Stimulated activated CD8-positive, alpha-beta memory T cell treated with anti-CD3 and anti-CD28 coated beads, Interleukin-7, amount 100 ng/mL, for 24 hours (primary cell): ENCODE results near the gene MMP24OS.

Experiments
- DNase-seq: peaks from one replicate; pipeline ENCODE4 v3.0.0-alpha.2; 2020; ENCODE audit warnings: low read depth

Gene MMP24OS

GRCh38 chr20:35306931-35307517, 29.1 kb upstream of the MMP24OS start:
- no peak for DNase-seq

- peak; percentile 50 for DNase-seq
Measured at GRCh38 chr20:35305682-35306556, 28.0 kb upstream of the MMP24OS start.

- DNase-seq: no peak
Measured at GRCh38 chr20:35304956-35305355, 27.0 kb upstream of the MMP24OS start.

GRCh38 chr20:35303735-35304491, 26.0 kb upstream of the MMP24OS start:
- DNase-seq: peak; percentile 68

DNA sequence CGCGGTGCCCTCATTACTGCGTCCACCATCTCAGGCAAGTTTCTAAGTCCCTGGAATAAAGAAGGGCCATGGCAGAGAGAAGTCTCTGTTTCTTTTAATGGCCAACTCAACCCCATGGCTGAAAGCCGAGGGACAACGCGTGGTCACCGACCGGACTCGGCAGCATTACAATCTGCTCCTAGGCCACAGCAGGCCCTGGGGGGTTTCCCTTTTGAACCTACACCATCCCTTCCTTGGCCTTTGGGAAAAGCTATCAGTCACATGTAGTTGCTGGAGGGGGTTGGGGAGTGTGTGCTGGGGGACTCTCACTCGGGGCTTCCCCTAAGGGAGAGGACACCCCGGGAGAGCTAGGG, 25.4 kb upstream of the MMP24OS start:
- DNase-seq: no peak

DNA sequence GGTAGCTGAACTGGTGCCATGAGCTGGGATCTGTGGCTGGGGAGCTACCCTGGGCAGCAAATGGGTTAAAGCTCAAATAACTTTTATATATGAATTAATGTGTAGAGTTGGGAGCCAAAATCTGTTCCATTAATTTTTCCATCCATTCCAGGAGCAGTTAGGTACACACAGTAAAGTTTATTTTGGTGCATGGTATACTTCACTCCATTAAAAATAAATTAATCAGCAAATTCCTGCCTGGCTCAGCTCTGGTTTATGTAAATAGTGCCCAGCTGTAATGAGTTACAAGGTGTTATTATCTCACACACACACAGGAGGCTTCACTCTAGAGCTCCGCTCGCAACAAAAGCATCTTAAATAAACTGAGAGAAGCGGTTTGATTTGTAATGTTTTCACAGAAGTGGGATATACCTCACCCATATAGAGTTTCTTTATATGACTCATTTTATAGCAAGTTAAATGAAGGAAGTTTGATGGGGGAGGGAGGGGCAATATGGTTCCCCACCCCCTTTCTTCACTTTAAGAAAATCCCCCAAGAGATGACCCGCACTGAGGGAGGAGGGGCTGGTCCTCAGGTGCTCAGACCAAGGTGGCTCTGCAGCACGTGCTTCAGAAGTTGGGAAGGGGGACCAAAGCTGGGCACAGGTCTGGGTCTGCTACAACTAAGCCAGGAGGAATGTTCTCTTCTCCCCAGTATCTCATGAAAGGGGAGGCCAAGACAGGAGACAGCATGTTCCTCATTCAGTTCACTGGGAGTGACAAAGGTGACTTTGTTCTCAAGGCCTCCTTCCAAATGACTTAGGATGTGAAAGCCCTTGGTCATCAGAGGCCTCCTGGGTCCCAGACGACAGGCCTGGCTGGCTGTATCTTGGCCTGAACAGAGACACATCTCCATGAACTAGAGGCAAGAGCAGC, 24.8 kb upstream of the MMP24OS start:
- DNase-seq: no peak

GRCh38 chr20:35301426-35301825, 23.5 kb upstream of the MMP24OS start:
- no peak for DNase-seq

DNA sequence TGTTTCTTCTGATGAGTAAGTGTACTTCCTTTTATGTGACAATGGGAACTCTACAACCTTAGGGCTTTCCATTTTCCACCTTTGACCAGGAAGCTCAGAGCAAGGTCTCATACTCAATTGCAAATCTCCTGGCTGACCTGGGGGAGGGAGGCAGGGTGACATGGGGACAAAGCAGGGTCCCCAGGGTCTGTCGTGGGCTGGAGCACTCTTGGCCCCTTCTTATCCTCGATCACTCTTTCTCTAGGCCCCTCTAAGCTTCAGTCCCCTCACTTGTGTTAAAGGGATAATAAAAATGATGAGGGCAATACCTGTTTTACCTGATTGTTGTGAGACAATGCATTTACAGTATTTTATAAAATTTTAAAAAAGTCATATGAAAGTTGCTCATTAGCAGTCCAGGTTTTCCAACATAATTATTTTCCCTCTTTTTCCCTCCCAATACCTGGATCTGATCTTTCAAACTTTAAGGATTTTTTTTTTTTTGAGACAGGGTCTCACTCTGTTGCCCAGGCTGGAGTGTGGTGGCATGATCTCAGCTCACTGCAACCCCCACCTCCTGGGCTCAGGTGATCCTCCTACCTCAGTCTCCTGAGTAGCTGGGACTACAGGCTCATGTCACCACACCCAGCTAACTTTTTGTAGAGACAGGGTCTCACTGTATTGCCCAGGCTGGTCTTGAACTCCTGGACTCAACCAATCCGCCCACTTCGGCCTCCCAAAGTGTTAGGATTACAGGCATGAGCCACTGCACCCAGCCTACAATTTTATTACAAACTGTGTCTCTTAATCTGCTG, 22.7 kb upstream of the MMP24OS start:
- no peak for DNase-seq

DNA sequence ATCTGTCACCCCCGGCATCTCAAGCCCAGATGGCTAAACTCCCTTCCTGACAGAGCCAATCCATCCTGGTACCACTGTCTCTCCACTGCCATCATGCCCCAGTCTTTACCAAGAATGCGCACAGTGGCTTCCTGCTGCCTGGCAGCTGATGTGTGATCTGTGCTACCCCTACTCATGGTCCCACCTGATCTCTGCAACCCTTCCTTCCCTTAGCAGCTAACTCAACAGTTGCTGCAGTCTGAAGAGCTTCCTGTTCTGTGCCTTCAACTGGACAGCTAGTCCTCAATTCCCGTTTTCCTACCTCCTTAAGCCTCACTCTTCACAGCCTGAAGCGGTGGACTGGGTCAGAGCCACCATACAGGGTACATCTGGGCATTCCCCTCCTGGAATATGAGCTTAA, 21.9 kb upstream of the MMP24OS start:
- DNase-seq: no peak

DNA sequence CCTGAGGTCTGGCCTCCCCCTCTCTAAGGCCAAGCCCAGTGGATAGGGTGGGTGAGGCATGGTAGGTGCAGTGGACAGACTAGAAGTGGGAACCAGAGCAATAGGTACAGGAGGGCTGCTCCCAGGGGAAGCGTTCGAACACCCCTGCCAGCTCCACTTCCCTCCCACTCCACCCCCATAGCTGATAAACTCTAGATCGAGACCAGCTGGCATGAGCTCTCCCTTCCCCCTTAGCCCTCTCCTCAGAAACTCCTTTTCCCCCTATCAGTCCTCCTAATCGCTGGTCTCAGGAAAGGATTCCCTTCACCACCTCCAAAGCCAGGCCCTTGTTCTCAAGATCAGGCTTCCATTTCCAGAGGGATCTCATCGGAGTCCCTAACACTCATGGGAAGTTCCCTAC, 20.3 kb upstream of the MMP24OS start:
- no peak for DNase-seq

- no peak for DNase-seq
Measured at GRCh38 chr20:35297740-35298139, 19.8 kb upstream of the MMP24OS start.

GRCh38 chr20:35297155-35297554, 19.2 kb upstream of the MMP24OS start:
- no peak for DNase-seq

DNA sequence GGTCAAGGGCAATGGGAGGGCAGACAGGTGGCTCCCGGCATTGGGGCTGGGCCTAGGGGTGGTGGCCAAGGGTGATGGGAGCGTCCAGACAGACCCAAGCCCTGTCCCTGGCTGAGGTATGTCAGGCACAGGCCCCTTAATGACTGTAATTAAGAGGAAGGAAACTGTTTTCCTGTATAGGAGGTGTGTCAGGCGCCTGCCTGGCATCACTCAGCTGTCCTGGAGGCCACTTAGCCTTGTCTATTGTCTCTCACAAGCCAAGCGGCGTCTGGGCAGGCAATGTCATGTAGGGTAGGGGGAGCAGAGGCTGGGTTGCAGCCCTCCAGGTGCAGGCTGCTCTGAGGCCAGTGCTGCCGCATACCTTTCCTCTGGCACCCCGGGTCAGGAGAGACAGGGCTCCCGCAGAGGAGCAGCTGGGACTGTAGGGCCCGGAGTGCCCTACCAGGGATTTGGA, 18.2 kb upstream of the MMP24OS start:
- DNase-seq: no peak

- DNase-seq: no peak
Measured at GRCh38 chr20:35295674-35296073, 17.8 kb upstream of the MMP24OS start.

GRCh38 chr20:35295058-35295457, 17.1 kb upstream of the MMP24OS start:
- DNase-seq: no peak

GRCh38 chr20:35294293-35294685, 16.4 kb upstream of the MMP24OS start:
- no peak for DNase-seq

DNA sequence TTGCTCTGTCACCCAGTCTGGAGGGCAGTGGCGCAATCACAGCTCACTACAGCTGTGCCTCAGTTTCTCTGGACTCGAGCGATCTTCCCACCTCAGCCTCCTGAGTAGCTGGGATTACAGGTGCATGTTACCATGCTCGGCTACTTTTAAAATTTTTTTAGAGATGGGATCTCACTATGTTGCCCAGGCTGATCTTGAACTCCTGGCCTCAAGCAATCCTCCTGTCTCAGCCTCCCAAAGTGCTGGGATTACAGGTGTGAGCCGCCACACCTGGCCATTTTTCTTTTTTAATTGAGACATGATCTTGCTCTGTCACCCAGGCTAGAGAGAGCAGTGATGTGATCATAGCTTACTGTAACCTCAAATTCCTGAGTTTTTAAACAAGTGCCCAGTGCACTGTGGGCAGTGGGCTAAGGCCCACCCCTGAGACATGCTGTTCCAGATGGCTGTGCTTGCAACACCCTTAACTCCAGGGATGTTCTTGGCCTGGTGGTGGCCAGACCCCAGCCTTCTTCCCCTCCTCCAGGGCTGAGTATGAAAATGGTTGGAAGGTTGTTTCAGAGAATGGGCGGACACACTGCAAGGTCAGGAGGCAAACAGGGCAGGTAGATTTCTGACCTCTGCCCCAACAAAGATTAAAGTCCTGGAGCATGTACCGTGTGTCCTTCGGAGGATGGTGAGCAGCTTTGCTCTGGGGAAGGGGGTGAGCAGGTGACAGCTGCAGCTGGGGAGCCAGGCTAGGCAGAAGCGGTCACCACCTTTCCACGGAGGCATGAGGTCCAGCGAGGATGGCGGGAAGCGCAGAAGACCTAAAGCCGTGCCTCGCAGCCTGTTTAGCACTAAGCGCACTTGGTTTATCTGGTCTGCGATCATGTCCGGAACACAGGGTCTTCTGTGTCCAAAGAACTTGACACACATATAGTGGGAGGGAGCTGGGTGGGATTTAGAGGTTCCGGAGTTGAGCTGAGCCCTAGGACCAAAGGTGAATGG, 15.7 kb upstream of the MMP24OS start:
- no peak for DNase-seq

- DNase-seq: no peak
Measured at GRCh38 chr20:35292504-35293285, 14.8 kb upstream of the MMP24OS start.
